NCI-H1694 (cell line): Measurements from ENCODE around the gene KRT1.
A peak's percentile ranks its signal among the peaks of the same experiment; 100 is the strongest.

Experiments used
- DNase-seq: peaks from one replicate; lab custom pipeline; 2025; lab: John Stamatoyannopoulos, UW

KRT1 gene

DNA sequence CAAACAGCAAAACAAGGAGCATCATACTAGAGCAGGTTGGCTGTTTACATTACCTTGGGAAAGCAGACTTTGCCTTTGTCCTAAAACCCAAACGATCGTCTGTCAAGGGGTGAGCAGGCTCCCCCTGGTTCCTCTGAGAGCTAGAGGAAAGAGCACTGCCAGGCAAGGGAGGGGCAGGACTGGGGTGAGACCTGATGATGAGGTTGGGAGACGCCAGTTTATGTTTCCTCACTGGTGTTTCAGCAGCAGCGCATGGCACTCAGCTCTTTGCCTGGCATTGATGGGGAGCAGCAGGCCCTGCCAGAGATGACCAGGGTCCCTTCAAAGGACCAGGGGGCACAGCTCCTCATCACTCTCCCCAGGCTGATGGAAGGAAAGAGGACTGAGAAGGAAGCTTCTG is 20.3 kb downstream of the KRT1 start:
- DNase-seq: no peak

DNA sequence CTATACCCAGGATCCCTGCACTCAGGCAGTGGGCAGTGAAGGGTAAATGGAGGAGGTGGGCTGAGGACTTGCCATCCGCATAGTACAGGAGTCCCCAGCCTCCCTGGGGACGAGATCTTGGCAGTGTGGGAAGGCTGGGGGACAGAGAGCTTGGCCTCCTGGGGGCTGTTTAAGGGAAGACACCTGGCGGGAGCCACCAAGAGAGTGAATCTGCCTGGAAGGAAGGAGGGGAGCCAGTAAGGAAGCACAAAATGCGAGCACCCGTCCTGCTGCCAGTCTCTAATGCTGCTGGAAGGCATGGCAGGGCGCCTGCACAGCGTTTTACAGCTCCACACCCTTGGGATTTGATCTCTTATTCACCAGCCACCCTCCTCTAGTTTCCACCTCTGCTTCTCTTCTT is 20.8 kb downstream of the KRT1 start:
- DNase-seq: no peak

DNA sequence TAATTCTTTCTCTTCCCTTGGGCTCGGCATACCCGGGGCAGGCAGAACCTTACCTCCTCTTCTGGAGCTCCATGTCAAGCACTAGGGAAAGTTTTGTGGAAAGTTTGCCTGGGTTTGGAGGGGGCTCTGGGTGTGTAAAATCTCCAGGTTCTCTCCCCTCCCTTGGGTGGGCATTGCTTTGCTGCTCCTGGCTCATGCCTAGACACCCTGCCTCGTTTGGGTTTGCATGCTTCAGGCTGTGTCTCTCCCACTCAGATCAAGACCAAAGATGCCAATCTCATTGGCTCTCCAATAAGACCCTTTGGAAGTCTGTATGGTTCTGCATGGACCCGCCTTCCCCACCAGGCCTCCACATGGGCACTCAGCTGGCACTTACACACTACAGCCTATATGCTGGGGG is 22.0 kb downstream of the KRT1 start:
- DNase-seq: no peak

DNA sequence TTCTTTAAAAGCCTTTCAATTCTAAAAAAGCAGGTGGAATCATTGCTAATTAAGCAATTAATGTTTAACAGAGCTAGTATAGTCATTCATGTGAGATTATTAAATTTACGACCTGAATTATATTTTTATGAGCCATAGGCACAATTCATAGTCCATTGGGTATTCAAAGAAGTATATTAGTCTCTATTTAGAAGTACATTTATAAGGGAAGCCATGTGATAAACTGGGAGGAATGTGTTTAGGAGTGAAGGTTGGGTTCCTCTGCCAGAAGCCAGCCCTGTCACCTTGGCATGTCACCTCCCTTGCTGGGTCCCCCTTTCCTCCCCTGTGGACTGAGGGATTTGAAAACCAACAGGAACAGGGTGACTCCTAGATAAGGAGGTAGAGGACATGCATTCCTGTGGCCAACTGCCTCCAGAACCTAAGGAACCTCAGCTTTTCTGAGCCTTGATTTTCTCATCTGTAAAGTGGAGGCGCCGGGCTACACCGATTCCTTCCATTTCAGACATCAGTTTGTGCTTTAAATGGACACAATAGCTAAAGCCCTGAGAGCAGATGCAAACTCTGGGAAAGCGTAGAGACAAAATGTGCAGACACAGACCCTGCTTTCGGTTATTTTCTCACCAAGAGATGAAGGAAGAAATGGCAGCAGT is 22.8 kb downstream of the KRT1 start:
- DNase-seq: no peak

DNA sequence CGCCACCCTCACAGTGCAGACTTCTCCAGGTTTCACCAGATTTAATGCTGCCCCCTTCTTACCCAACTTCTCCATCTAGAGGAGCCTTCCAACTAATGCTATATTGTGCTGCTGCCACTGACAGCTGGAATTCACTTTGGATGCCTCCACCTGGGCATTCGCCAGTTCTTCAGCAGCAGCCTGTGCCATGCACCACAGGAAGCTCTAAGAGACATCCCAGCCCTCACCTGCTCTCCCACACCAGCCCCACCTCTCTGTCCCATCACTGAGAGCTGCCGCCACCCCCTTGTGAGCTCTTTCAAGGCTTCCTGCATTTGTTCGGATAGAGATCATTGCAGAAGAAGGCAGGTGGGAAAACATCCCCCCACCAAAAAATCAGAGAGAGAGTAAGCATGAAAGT is 23.6 kb downstream of the KRT1 start:
- no peak for DNase-seq

DNA sequence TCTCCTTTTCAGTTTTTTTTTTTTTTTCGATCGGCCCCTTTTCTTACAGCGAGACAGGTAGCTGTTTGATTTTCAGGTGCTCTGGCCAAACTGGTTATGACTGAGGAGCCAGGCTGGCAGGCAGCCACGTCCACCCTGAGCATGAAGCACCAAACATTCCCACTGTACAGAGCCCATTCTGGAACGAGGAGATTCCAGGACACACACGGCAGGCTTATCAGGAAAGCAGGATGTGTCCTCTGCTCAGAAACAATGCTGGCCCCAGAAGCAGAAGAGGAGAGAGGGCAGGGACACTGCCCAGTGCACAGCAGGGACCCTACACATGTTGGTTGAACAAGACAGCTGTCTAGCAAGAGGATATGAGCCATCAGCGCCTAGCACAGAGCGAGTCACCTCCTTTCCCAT is 24.5 kb downstream of the KRT1 start:
- no peak for DNase-seq

DNA sequence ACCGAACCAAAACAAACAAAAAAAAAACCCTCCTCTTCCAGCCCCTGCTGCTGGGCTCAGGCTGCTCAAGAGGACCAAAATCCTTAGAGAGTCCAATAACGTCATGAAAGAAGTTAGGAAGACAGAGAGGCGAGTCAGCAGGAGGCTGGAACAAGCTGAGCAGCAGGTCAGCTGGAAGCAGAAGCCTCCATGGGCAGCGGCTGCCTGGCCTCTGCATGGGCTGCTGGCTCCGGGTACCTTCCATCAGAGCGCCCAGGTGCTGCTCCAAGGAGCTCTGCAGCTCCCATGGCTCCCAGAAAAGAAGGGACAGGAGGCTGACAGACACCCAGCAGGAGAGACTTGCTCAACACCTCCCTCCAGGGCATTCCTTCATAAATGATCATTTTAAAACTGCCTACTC is 25.0 kb downstream of the KRT1 start:
- no peak for DNase-seq

DNA sequence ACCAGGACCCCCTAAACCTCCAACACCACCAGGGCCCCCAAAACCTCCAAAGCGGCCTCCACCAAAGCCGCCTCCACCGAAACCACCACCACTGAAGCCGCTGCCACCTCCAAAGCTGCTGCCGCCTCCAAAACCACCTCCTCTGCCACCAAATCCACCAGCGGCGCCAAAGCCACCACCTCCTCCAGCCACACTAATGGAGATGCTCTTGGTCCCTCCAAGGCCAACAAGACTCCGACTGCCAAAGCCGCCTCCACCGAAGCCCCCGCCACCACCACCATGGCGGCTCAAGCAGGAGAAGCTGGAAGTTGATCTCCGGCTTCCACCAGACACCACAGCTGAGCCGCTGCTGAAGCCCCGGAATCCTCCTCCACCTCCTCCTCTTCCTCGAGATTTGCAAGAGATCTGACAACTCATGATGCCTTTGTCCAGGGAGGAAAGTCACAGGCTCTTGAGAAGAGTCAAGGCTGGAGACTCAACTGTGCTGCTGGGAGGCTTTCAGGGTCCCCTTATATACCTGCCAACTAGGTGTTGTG is 28.4 kb downstream of the KRT1 start, which contains the start of gene KRT2:
TSS of gene KRT2 (minus strand) at position 486 of the 536 bp plus-strand sequence. CDS start at position 417, 69 bp downstream.
- DNase-seq: no peak

DNA sequence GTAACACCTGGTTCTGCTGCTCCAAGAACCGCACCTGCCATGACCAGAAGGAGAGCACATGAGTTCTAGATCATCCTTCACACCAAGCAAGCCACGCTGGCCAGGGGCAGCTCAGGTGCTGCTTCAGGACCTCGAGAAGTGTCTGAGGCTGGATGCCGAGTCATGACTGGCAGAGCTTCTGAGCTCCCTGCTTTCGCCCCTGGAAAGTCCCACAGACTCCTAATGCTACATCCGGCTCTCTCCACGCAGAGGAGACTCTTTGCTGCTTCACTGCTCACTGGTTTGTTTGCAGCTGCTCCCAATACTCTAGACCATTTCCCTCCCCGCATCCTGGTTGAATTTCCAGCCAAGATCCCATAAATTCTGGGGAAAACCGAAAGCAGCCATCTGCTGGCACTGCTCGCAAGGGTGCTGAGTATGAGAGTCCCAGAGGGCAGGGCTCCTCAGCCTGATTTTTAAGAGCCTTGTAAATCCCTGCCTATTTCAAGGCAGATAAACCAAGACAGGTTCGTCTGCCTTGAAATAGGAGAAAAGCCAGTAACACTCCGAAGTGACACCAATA is 29.6 kb downstream of the KRT1 start:
- DNase-seq: peak; percentile 36

DNA sequence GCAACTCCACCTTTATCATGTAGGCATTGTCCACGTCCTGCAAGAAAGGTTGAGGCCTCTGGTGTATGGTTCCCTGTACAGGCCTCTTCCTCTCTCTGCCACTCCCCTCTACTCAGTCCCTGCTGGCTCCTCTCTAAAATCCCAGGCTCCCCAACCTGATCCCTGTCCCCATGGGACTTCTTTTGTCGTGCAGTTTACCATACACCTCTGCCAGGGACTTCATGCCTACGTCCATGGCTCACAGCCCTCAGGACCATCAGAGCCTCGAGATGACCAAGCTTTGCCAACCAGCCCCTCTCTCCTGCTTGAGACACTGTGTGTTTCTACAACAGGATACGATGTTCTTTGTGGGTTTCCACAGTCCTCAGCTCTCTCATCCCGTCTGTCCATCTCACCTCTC is 31.1 kb downstream of the KRT1 start:
- no peak for DNase-seq

DNA sequence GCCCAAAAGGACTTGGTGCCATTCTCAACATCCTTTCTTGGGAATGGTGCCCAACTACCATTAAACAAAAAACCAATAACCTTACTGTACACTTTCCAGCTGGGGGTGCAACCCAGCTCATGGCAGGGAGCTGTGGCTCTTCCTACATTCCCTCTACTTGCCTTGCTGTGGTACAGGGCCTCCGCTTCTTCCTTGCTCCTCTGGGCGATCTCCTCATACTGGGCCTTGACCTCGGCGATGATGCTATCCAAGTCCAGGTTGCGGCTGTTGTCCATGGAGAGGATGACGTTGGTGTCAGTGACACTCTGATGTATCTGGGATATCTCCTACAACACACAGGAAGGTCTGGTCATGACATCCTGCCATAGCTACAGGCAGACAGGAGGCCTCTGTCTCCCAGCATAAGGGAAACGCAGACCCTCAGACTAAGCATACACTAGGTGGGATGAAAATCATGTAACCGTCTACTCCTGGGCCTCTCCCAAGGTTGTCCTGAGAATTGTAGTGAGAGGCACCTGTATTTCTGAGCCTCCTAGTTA is 32.1 kb downstream of the KRT1 start:
- no peak for DNase-seq

DNA sequence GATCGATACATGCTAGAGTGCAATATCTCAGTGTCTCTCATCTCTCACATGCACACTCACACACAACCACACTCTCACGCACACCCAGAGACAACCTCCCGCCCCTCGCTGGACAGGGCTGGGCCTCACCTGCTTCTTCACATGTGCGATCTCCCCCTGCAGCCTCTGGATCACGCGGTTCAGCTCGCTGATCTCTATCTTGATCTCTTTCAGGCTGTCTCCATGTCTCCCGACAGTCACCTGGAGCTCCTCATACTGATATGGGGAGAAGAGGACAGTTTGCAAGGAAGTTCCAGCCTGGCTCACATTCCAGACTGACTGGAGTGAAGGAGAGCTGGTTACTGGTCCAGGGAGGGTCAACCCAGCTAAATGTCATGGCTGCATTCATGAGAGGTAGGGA is 32.6 kb downstream of the KRT1 start:
- no peak for DNase-seq

DNA sequence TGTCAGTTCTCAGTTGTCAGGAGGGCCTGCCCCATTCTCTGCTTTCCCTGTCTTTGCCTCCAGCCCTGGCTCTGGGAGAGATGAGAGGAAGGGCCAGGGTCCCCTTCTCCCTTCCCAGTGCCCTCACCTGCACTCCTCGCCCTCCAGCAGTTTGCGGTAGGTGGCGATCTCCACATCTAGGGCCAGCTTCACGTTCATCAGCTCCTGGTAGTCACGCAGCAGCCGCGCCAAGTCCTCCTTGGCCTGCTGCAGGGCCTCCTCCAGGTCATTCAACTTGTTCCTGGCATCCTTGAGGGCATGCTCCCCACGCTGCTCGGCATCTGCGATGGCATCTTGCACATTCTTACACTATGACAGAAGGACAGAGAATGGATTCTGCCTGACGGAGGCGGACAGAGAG is 33.6 kb downstream of the KRT1 start:
- DNase-seq: no peak

DNA sequence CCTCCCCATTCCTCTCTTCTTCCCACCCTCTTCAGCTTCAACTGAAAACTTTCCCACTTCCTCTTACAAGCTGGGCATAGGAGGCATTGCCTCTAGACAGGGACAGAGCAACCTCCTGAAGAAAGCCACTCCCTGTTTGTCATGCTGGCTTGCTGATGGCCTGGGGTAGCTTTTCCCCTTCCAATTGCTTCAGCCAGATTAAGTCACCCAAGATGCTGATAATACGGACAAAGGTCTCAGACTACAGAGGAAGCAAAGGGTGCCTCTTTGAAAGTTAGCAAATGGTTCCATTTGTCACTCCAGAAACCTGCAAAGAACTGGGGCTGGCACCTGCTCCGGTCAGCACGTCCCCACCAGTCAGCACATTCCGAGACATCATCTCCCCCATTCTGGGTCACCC is 34.2 kb downstream of the KRT1 start:
- DNase-seq: no peak

DNA sequence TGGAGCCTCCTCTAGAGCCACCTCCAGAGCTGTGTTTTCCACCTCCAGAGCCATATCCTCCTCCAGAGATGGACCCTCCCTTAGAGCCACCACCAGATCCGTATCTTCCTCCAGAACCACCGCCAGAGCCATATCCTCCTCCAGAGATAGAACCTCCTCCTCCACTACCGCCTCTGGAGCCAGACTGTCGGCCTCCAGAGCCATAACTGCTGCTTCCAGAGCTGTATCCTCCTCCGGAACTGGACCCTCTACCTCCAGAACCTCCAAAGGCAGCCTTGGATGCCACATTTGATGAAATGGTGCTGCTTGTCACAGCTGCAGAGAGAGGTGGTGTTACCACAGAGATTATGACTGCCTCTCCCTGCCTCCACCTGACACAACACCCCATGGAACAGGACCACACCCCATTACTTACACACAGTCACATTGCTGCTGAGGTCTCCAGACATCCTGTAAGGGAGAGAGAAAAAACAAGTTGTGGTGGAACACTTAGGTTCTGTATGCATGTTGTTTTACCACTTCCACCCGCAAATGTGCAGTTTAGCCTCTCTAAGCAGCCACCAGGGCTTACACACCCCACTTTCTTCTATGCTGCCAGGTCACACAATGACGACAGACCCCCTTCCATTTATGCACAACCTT is 35.0 kb downstream of the KRT1 start:
- DNase-seq: no peak

DNA sequence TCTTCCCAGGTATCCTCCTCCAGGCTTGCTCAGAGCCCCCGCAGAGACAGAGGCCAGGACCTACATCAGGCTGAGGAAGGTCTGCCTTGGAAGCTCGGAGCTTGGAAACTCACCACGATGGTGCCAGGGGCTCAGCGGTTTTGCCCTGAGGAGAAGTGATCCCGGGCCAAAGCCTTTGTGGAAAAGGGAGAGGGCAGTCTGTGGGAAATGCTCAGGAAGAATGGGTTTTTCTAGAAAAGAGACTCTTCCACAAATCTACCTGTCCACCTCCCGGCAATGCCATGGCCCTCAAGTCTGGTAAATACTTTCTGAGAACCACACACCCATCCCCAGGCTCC is 36.2 kb downstream of the KRT1 start:
- DNase-seq: no peak

DNA sequence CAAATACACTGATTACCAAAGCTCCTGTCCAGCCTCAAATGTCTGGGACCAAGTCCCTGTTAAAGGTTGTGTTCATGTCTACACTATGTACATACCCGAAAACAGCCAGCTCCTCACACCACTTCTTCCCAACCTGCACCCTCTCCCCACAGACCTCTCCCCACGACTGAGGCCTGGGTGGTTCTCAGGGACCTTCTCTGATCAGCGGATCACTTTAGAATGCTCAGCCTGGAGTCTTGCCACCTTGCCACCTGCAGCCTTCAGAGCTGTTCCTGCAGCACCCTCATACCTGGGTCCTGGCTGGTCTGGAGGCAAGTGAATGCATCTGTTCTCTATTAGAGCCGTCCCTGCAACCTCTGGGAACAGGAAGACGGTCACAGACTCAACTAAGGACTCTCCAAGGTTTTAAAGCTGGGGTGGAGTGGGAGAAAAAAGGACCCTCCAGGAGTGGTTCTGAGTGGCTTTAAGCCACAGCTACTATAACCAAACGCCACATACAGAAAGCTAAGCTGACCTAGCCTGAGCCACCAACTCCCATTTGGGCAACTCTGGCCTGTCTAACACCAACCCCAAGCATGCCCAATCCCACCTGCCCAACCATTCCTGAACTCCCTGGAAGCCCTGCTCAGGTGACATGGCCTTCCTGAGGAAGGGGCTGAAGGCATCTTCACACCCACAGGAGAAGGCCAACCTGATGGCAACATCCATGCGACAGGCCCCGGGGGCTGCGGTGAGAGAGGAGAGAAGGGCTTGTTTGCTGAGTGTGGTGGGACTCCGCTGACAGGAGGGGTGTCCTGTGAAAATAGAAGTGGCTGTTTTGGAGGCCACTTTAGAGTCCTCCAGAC is 36.8 kb downstream of the KRT1 start:
- DNase-seq: no peak

DNA sequence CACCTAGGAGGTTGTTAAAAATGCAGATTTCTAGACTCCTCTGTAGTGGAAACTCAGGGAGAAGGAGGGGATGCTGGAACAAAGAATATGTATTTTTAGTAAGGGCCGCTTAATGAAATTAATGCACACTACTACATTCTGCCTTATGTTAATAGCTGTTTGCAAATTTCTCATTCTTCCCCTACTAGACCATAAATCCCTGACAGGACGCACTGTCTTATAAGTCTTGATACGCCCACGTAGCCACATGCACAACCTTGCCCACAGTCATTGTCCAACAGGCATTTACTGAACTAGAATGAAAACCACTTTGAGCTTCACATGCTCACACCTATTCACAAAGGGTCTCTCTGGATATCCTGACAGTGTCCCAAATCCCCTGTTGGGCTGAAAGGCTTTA is 38.7 kb downstream of the KRT1 start:
- no peak for DNase-seq

DNA sequence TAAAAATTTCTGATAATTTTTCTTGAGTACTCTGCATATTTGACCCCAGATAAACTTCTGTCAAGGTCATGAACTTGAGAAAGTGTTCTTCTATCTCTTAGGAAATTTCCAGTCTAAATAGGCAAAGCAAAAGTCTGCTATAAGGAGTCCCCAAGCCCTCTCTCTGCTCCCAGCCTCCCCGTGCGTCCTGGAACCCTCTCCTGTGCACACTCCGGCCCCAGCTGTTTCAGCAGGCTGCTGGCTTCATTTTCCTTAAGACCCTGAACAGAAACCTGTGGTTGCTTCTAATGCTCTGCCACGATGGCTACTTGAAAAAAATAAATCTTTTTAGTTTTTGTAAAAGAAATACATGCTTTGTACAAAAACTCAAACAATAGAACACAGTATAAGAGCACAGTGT is 42.9 kb downstream of the KRT1 start:
- no peak for DNase-seq

DNA sequence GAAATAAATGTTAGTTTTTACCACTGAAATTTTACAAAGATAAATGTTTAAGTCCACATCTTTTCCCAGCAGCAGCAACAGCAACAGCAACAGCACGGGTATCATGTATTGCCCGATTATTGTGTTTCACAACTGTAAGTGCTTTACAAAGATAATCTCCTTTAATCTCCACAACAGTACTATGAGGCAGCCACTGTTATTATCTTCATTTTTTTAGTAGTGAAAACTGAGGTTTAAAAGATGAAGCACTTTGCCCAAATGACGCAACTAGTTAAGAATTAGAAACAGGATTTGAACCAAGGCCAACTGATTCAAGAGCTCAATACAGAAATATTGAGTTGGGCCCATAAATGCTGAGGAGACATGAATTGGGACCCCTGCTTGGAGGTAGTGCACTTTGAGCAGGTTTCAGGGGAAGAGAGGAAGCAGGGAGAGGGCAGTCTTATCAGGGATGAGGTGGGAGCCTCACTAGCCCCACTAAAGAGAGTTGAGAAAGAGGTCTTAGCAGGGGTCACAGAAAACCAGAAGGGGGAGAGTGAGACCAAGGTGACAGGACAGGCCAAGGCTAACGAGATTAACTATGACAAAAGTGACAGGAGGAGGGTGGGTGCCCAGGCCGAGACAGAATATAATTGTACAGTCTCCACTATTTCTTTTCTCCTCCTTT is 43.5 kb downstream of the KRT1 start:
- no peak for DNase-seq

DNA sequence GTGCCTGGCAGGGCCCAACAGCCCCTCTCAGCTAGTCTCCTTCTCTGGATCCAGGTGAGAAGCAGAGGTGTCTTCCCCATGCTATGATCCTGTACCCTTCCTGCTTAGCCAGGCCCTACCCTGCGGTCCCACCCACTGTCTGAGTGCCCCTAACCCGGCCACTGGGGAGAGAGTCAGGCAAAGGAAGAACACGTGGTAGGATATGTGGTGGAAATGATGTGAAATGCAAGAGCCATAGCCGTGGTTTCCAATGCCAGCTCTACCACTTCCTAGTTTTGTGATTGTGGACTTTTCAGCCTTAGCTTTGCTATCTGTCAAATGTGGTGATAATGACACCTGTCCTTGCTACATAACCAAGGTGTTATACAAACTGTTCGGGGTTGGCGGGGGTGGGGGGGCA is 44.0 kb downstream of the KRT1 start:
- DNase-seq: no peak
